T-helper 1 cell treated with Interleukin-12 subunit alpha and Interleukin-12 subunit beta and Interleukin-4 antibody, amounts not matched to agents 30 μg/mL and 1 μg/mL, for 36 hours (primary cell): ENCODE results near the gene SLX9.
"Not testable (repeated sequence)": the region's sequence is repeated elsewhere in the genome, so short reads cannot be mapped to it uniquely, and the experiment has no call there.

Experiments used
- H3K27ac Mint-ChIP-seq: one replicate; pipeline ENCODE4 v1.8.0; 2021; ENCODE audit warnings: mild to moderate bottlenecking, mixed read lengths
- H3K27me3 Mint-ChIP-seq: one replicate; pipeline ENCODE4 v1.8.0; 2021; ENCODE audit warnings: low read depth, mixed read lengths
- H3K36me3 Mint-ChIP-seq: one replicate; pipeline ENCODE4 v1.8.0; 2021; ENCODE audit warnings: low read depth, mixed read lengths
- H3K4me1 Mint-ChIP-seq: one replicate; pipeline ENCODE4 v1.8.0; 2021; ENCODE audit warnings: low read depth, mixed read lengths
- H3K4me3 Mint-ChIP-seq: one replicate; pipeline ENCODE4 v1.8.0; 2021; ENCODE audit warnings: mild to moderate bottlenecking, moderate library complexity, mixed read lengths
- H3K9me3 Mint-ChIP-seq: one replicate; pipeline ENCODE4 v1.8.0; 2021; ENCODE audit warnings: mixed read lengths

SLX9 gene

GRCh38 chr21:44928500-44929241, 11.2 kb upstream of the SLX9 start:
- peaks cover 14% of the 10 kb centered on the region for H3K36me3 Mint-ChIP-seq
- H3K27me3 Mint-ChIP-seq, H3K9me3 Mint-ChIP-seq: not testable (repeated sequence)
- H3K4me1 Mint-ChIP-seq: peaks cover 67% of the 10 kb centered on the region
- H3K4me3 Mint-ChIP-seq: peak overlapping the region; percentile 91
- H3K27ac Mint-ChIP-seq: peak overlapping the region; percentile 97

- H3K27me3 Mint-ChIP-seq: no peaks in the 10 kb centered on the region
- no peaks in the 10 kb centered on the region for H3K9me3 Mint-ChIP-seq
- peak overlapping the region; percentile 84 for H3K27ac Mint-ChIP-seq
- peak overlapping the region; percentile 76 for H3K4me3 Mint-ChIP-seq
- H3K36me3 Mint-ChIP-seq: peaks cover 10% of the 10 kb centered on the region
- peaks cover 60% of the 10 kb centered on the region for H3K4me1 Mint-ChIP-seq
These were observed 10.5 kb upstream of the SLX9 start for GRCh38 chr21:44929242-44929798.

- Mint-ChIP-seq H3K9me3 (no peaks in the 10 kb centered on the region), H3K4me3 (peak overlapping the region; percentile 76), H3K27me3 (no peaks in the 10 kb centered on the region), H3K36me3 (peaks cover 10% of the 10 kb centered on the region), H3K4me1 (peaks cover 54% of the 10 kb centered on the region), H3K27ac (peak overlapping the region; percentile 84)
These were observed 9.9 kb upstream of the SLX9 start for GRCh38 chr21:44929799-44930542.

DNA sequence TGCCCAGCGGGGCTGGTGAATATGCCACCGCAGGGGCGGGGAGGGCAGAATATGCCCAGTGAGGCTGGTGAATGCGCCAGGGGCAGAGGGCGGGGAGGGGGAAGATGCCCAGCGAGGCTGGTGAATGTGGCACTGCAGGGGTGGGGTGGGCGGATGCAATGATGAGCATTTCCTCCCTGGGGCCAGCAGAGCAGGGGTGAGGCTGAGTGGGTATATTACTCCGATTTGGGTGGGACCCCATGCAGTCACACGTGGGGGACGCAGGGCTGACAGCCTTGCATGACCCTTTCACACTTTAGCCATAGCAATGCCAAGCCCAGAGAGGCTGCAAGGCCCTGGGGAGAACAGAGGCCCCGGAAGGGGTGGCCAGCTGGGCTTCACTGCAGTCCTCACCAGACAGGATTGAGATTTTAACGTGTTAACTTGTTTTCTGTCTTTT, 9.3 kb upstream of the SLX9 start:
- H3K4me3 Mint-ChIP-seq: peak overlapping the region; percentile 71
- H3K4me1 Mint-ChIP-seq: peaks cover 48% of the 10 kb centered on the region
- H3K36me3 Mint-ChIP-seq: peaks cover 10% of the 10 kb centered on the region
- H3K27ac Mint-ChIP-seq: peak overlapping the region; percentile 81
- H3K9me3 Mint-ChIP-seq: no peaks in the 10 kb centered on the region
- no peaks in the 10 kb centered on the region for H3K27me3 Mint-ChIP-seq

DNA sequence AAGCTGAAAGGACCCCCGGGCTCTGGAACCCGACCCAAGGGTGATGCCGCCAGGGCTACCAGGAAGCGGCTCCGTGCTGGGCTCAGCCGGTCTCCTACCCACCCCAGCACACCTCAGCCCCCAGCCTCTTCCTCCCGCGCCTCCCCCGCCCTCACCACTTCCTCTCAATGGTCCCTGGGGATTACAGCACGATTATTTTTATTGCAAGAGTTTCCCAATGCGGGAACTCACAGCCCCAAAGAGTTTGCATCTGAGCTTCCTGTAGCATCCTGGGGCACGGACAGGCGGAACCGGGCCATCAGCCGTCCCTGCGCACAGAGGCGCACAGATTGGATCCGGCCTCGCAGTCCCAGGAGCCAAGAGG, 8.7 kb upstream of the SLX9 start:
- Mint-ChIP-seq H3K27me3 (no peaks in the 10 kb centered on the region), H3K4me3 (peak overlapping the region; percentile 78), H3K4me1 (peaks cover 46% of the 10 kb centered on the region), H3K36me3 (peaks cover 9% of the 10 kb centered on the region), H3K9me3 (no peaks in the 10 kb centered on the region), H3K27ac (peak overlapping the region; percentile 81)

GRCh38 chr21:44931501-44932407, 8.1 kb upstream of the SLX9 start:
- H3K4me3 Mint-ChIP-seq: peak overlapping the region; percentile 78
- no peaks in the 10 kb centered on the region for H3K9me3 Mint-ChIP-seq
- H3K4me1 Mint-ChIP-seq: peaks cover 40% of the 10 kb centered on the region
- peaks cover 8% of the 10 kb centered on the region for H3K36me3 Mint-ChIP-seq
- peak overlapping the region; percentile 81 for H3K27ac Mint-ChIP-seq
- no peaks in the 10 kb centered on the region for H3K27me3 Mint-ChIP-seq

- H3K4me3 Mint-ChIP-seq: no peak overlapping the region
These were observed 7.2 kb upstream of the SLX9 start for GRCh38 chr21:44932408-44933181.

DNA sequence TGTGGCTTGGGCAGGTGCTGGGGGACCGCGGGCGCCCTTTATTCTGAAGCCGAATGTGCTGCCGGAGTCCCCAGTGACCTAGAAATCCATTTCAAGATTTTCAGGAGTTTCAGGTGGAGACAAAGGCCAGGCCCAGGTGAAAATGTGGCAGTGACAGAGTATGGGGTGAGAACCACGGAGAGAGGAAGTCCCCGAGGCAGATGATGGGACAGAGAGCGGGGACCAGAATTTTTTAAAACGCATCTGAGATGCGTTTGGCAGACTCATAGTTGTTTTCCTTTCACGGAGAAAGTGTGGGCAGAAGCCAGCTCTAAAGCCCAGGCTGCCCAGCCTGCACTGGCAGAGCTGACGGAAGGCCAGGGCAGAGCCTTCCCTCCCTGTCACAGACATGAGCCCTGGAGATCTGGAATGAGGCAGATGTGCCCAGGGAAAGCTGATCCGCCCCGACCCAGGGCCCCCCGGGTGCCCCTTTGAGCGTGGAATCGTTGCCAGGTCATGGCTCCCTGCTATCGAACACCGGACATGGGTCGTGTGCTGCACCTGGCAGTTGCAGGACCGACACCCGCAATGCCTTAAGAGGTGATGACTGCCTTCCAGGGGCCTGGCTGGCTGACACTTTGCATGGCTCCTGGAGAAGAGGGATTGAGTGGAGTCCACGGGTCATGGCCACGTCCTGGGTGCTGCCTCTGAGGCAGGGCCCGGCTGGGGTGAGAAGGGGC, 6.5 kb upstream of the SLX9 start:
- H3K4me1 Mint-ChIP-seq: peaks cover 28% of the 10 kb centered on the region
- no peaks in the 10 kb centered on the region for H3K27me3 Mint-ChIP-seq
- peak overlapping the region; percentile 48 for H3K4me3 Mint-ChIP-seq
- H3K27ac Mint-ChIP-seq: no peak overlapping the region
- peaks cover 6% of the 10 kb centered on the region for H3K36me3 Mint-ChIP-seq
- no peaks in the 10 kb centered on the region for H3K9me3 Mint-ChIP-seq

More at GRCh38 chr21:44932408-44933181, 7.2 kb upstream of the SLX9 start:
- H3K4me1 Mint-ChIP-seq: peaks cover 33% of the 10 kb centered on the region
- no peak overlapping the region for H3K27ac Mint-ChIP-seq
- H3K27me3 Mint-ChIP-seq: no peaks in the 10 kb centered on the region
- H3K36me3 Mint-ChIP-seq: peaks cover 8% of the 10 kb centered on the region
- H3K9me3 Mint-ChIP-seq: no peaks in the 10 kb centered on the region

DNA sequence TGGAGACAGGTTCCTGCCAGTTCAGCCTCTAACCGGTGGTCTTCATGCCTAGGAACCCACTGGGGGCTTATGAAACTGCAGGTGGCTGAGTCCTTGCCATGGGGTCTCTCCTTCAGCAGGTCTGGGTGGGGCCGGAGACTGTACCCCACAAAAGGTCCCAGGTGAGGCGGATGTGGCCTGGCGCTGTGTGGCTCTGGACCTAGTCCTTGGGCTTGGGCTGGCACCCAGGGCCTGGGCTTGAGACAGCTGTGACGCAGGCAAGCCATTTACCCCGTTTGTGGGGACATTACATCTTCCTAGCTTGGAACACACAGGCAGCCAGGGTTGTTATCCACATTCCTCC, 5.9 kb upstream of the SLX9 start:
- Mint-ChIP-seq H3K27ac (no peak overlapping the region), H3K9me3 (no peaks in the 10 kb centered on the region), H3K4me1 (peaks cover 25% of the 10 kb centered on the region), H3K36me3 (peaks cover 6% of the 10 kb centered on the region), H3K4me3 (no peak overlapping the region), H3K27me3 (no peaks in the 10 kb centered on the region)

- Mint-ChIP-seq H3K36me3 (peaks cover 3% of the 10 kb centered on the region), H3K4me1 (peaks cover 24% of the 10 kb centered on the region), H3K27ac (no peak overlapping the region), H3K9me3 (no peaks in the 10 kb centered on the region), H3K4me3 (no peak overlapping the region), H3K27me3 (no peaks in the 10 kb centered on the region)
These were observed 5.6 kb upstream of the SLX9 start for GRCh38 chr21:44934276-44934675.

GRCh38 chr21:44934797-44935532, 4.9 kb upstream of the SLX9 start:
- Mint-ChIP-seq H3K27ac (peak overlapping the region; percentile 20), H3K36me3 (no peaks in the 10 kb centered on the region), H3K4me1 (peaks cover 19% of the 10 kb centered on the region), H3K27me3 (no peaks in the 10 kb centered on the region), H3K4me3 (no peak overlapping the region), H3K9me3 (no peaks in the 10 kb centered on the region)

- peaks cover 15% of the 10 kb centered on the region for H3K4me1 Mint-ChIP-seq
- H3K36me3 Mint-ChIP-seq: peaks cover under 1% of the 10 kb centered on the region
- H3K27me3 Mint-ChIP-seq: no peaks in the 10 kb centered on the region
- no peak overlapping the region for H3K4me3 Mint-ChIP-seq
- H3K27ac Mint-ChIP-seq: no peak overlapping the region
- no peaks in the 10 kb centered on the region for H3K9me3 Mint-ChIP-seq
These were observed 4.3 kb upstream of the SLX9 start for GRCh38 chr21:44935533-44935927.
